ENCODE measurements around the gene PSD4. TPM values are rescaled to one million over a fixed set of nuclear protein-coding genes. Genes with fewer than 3 reads are reported as not detected.

PSD4 gene
- total RNA-seq, 4 donors from 2014 or later, result 53.8 to 102 (median 88.0) TPM

DNA sequence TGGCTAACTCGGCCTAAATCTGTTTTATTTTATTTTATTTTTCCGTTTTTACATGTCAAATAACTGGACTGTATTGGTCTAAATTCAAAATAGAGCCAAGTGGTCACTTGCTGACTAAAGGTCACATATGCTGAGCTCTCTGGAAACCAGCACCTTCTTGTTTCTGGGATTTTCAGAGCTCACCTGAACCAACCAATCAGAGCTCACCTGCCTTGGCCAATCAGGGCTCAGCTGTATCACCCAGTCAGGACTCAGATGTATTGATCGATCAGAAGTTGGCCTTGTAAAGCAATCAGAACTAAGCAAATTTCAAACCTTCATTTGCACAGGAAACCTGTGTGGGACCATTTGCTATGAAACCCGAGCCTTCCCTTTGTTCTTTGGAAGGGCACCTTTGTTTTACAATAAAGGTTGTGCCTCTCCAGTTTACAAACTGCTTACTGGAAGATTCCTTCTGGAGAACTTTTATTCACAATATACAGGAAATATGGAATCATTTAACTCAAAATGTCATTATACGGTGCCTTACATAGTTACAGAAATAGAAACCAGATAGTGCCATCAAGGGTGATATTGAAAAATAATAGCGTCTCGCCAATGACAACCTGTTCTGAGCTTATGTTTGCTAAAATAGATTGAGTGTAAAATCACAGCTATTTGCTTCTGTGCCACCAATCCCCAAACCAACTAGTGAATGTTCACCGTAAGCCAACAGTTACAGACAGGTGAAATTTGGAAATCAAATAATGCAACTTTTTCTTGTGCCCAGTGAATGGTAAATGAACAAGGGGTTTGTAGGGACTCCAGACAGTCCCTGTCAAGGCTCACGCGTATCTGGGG is 17.3 kb upstream of the PSD4 start:
- WGBS, result 38% methylated on average over 10 of the region's 10 CpGs
- Histone ChIP-seq H3K4me3 (peak overlapping the region; percentile 67), H3K4me1 (peaks cover 24% of the 10 kb centered on the region), H3K27me3 (peaks cover 10% of the 10 kb centered on the region), H3K9me3 (no peaks in the 10 kb centered on the region), H3K36me3 (no peaks in the 10 kb centered on the region), H3K27ac (peak overlapping the region; percentile 87)
- DNase-seq (ENCODE audit: low spot score in 2 of 2), result no peak
- TF ChIP-seq EP300 (IDR thresholded peaks at IDR 0.05) (no peak), POLR2A (IDR thresholded peaks at IDR 0.05) (no peak), POLR2AphosphoS5 (IDR thresholded peaks at IDR 0.05) (no peak)
- TF ChIP-seq, protein P1, sequence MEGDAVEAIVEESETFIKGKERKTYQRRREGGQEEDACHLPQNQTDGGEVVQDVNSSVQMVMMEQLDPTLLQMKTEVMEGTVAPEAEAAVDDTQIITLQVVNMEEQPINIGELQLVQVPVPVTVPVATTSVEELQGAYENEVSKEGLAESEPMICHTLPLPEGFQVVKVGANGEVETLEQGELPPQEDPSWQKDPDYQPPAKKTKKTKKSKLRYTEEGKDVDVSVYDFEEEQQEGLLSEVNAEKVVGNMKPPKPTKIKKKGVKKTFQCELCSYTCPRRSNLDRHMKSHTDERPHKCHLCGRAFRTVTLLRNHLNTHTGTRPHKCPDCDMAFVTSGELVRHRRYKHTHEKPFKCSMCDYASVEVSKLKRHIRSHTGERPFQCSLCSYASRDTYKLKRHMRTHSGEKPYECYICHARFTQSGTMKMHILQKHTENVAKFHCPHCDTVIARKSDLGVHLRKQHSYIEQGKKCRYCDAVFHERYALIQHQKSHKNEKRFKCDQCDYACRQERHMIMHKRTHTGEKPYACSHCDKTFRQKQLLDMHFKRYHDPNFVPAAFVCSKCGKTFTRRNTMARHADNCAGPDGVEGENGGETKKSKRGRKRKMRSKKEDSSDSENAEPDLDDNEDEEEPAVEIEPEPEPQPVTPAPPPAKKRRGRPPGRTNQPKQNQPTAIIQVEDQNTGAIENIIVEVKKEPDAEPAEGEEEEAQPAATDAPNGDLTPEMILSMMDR (IDR thresholded peaks at IDR 0.05), result no peak

GRCh38 chr2:113157118-113157896 is 16.5 kb upstream of the PSD4 start:
- no peak for DNase-seq (ENCODE audit: low spot score in 2 of 2)
- Histone ChIP-seq H3K4me1 (peaks cover 24% of the 10 kb centered on the region), H3K4me3 (peak overlapping the region; percentile 67), H3K27me3 (peaks cover 10% of the 10 kb centered on the region), H3K9me3 (no peaks in the 10 kb centered on the region), H3K27ac (peak overlapping the region; percentile 87), H3K36me3 (no peaks in the 10 kb centered on the region)
- 0% methylated on average over 12 of the region's 92 CpGs for WGBS
- TF ChIP-seq POLR2A (IDR thresholded peaks at IDR 0.05) (no peak), POLR2AphosphoS5 (IDR thresholded peaks at IDR 0.05) (no peak), EP300 (IDR thresholded peaks at IDR 0.05) (no peak)
- TF ChIP-seq, protein P1 (IDR thresholded peaks at IDR 0.05), result no peak

DNA sequence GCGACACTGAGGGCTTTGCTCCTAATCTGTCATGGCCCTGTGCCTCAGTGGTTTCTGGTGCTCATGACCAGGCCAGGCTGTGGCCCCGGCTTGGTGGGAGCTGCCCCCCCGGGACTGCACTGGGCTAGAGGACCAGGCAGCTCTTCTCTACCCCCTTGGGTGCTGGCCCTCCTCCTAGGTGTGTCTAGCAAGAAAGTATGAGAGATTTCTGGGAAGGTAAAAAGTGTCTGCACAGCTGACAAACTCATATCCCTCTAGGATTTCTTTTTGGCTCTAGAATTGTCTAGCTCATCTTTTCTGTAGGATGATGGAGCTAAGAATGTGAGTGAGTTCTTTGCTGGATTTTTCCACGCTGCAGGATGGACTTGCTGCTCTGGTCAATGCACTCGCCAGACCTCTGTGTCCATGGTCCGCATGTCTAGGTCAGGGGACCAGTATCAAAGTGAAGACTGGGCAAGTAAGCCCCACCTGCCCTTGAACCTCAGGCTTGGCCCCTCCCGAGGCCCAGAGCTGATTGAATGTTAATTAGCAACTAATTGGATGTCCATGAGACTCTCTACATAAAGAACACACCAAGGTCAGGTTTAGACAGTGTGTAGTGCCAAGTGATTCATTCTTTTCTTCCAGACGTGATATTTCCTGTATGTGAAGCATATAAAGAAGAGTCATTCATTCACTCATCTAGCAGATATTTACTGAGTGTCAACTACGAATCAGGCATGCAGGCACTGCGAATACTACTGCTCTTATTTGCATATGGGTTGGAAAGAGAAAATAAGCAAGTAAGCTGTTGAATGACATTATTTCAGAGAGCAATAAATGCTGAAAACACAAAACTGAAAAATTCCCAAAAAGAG is 15.6 kb upstream of the PSD4 start:
- 40% methylated on average over 8 of the region's 10 CpGs for WGBS
- no peak for DNase-seq (ENCODE audit: low spot score in 2 of 2)
- no peaks in the 10 kb centered on the region for H3K36me3 ChIP-seq
- H3K4me1 ChIP-seq, result peaks cover 24% of the 10 kb centered on the region
- TF ChIP-seq, protein P1 (IDR thresholded peaks at IDR 0.05), result no peak
- peak overlapping the region; percentile 67 for H3K4me3 ChIP-seq
- no peaks in the 10 kb centered on the region for H3K9me3 ChIP-seq
- peak overlapping the region; percentile 87 for H3K27ac ChIP-seq
- peaks cover 10% of the 10 kb centered on the region for H3K27me3 ChIP-seq

- Histone ChIP-seq H3K4me1 (peaks cover 24% of the 10 kb centered on the region), H3K9me3 (no peaks in the 10 kb centered on the region), H3K27ac (peak overlapping the region; percentile 10), H3K36me3 (no peaks in the 10 kb centered on the region), H3K27me3 (peaks cover 10% of the 10 kb centered on the region), H3K4me3 (no peak overlapping the region)
- TF ChIP-seq, protein P1 (IDR thresholded peaks at IDR 0.05), result no peak
- TF ChIP-seq EP300 (IDR thresholded peaks at IDR 0.05) (no peak), POLR2AphosphoS5 (IDR thresholded peaks at IDR 0.05) (no peak), POLR2A (IDR thresholded peaks at IDR 0.05) (no peak)
- 76% methylated on average over 4 of the region's 4 CpGs for WGBS
- no peak for DNase-seq (ENCODE audit: low spot score in 2 of 2)
Measured at GRCh38 chr2:113158884-113159553, 14.8 kb upstream of the PSD4 start.
